MM.1S (cell line): Measurements from ENCODE around the gene FAM13B.
"Not testable (repeated sequence)": the region's sequence is repeated elsewhere in the genome, so short reads cannot be mapped to it uniquely, and the experiment has no call there.

Source experiments
- DNase-seq: peaks from one replicate; pipeline ENCODE4 v3.0.0-alpha.2; 2015
- H2AFZ ChIP-seq: fragments of 300-600 bp; sonication (generic); 2 replicates; pipeline ENCODE4 v1.6.0; 2016; ENCODE audit warnings: antibody characterized with exemption, low read length
- H3F3A ChIP-seq: fragments of 300-600 bp; sonication (generic); 2 replicates; pipeline ENCODE4 v1.6.1; 2016; ENCODE audit warnings: mild to moderate bottlenecking, antibody characterized with exemption, low read length, moderate library complexity, mixed read lengths; ENCODE audit not compliant: insufficient read depth
- H3K27ac ChIP-seq: fragments of 300-600 bp; sonication (generic); 2 replicates; pipeline ENCODE4 v1.5.1; 2016; ENCODE audit warnings: mild to moderate bottlenecking, low read length
- H3K27me3 ChIP-seq: fragments of 300-600 bp; sonication (generic); replicated peaks from 2 replicates; pipeline ENCODE4 v1.6.0; 2016; ENCODE audit warnings: low read length; ENCODE audit not compliant: insufficient read depth
- H3K36me3 ChIP-seq: fragments of 300-600 bp; sonication (generic); replicated peaks from 2 replicates; pipeline ENCODE4 v1.6.1; 2016; ENCODE audit warnings: mild to moderate bottlenecking, low read length, mixed read lengths; ENCODE audit not compliant: insufficient read depth
- H3K4me1 ChIP-seq: fragments of 300-600 bp; sonication (generic); 2 replicates; pipeline ENCODE4 v1.6.1; 2016; ENCODE audit warnings: low read length, mixed read lengths
- H3K4me2 ChIP-seq: fragments of 300-600 bp; sonication (generic); 2 replicates; pipeline ENCODE4 v1.6.0; 2016; ENCODE audit warnings: low read depth, low read length
- H3K4me3 ChIP-seq: fragments of 300-600 bp; sonication (generic); 2 replicates; pipeline ENCODE4 v1.5.1; 2016; ENCODE audit warnings: low read length, mixed read lengths
- H3K79me2 ChIP-seq: fragments of 300-600 bp; sonication (generic); 2 replicates; pipeline ENCODE4 v1.6.1; 2016; ENCODE audit warnings: mixed run types, low read length, mixed read lengths
- H3K9ac ChIP-seq: fragments of 300-600 bp; sonication (generic); 2 replicates; pipeline ENCODE4 v1.6.1; 2016; ENCODE audit warnings: low read length, mixed read lengths
- H3K9me2 ChIP-seq: fragments of 300-600 bp; sonication (generic); replicated peaks from 2 replicates; pipeline ENCODE4 v1.6.1; 2016; ENCODE audit warnings: mild to moderate bottlenecking, low read length, mixed read lengths; ENCODE audit not compliant: insufficient read depth
- H3K9me3 ChIP-seq: fragments of 300-600 bp; sonication (generic); replicated peaks from 2 replicates; pipeline ENCODE4 v1.6.1; 2016; ENCODE audit warnings: mild to moderate bottlenecking, low read length, mixed read lengths; ENCODE audit not compliant: insufficient read depth
- H4K20me1 ChIP-seq: fragments of 300-600 bp; sonication (generic); 2 replicates; pipeline ENCODE4 v1.6.1; 2016; ENCODE audit warnings: mild to moderate bottlenecking, low read length, moderate library complexity, mixed read lengths; ENCODE audit not compliant: insufficient read depth
- CTCF ChIP-seq: fragments of 300-600 bp; sonication (generic); IDR thresholded peaks from 2 replicates; pipeline ENCODE4 v1.5.1; 2016; ENCODE audit warnings: antibody characterized with exemption, low read length, mixed read lengths
- EZH2 ChIP-seq: fragments of 300-600 bp; sonication (generic); optimal IDR thresholded peaks from 2 replicates; pipeline ENCODE3; 2017; ENCODE audit warnings: low read depth, mild to moderate bottlenecking, antibody characterized with exemption, low read length, mixed read lengths
- EZH2phosphoT487 ChIP-seq: fragments of 300-600 bp; sonication (generic); IDR thresholded peaks from 2 replicates; pipeline ENCODE4 v1.6.1; 2018; ENCODE audit warnings: antibody characterized with exemption, low read length

Gene FAM13B

GRCh38 chr5:138028971-138029365 is 3.9 kb downstream of the FAM13B start:
- no peak overlapping the region for H2AFZ ChIP-seq
- H3F3A ChIP-seq = peaks cover 20% of the 10 kb centered on the region
- H3K79me2 ChIP-seq = peaks cover 81% of the 10 kb centered on the region
- H3K9me3 ChIP-seq = no peaks in the 10 kb centered on the region
- H3K4me3 ChIP-seq = no peak overlapping the region
- H3K4me2 ChIP-seq = no peak overlapping the region
- TF ChIP-seq EZH2phosphoT487 (no peak), CTCF (no peak), EZH2 (no peak)
- peaks cover 27% of the 10 kb centered on the region for H4K20me1 ChIP-seq
- no peak overlapping the region for H3K9ac ChIP-seq
- H3K4me1 ChIP-seq = peaks cover 14% of the 10 kb centered on the region
- H3K27me3 ChIP-seq = no peaks in the 10 kb centered on the region
- no peaks in the 10 kb centered on the region for H3K9me2 ChIP-seq
- H3K36me3 ChIP-seq = no peaks in the 10 kb centered on the region
- H3K27ac ChIP-seq = no peak overlapping the region
- no peak for DNase-seq

- peaks cover 32% of the 10 kb centered on the region for H4K20me1 ChIP-seq
- not testable (repeated sequence) for DNase-seq, H3K4me2 ChIP-seq, H2AFZ ChIP-seq, H3K27me3 ChIP-seq, H3K4me3 ChIP-seq, H3K9me2 ChIP-seq, H3K9ac ChIP-seq, H3K9me3 ChIP-seq, H3K27ac ChIP-seq, H3K36me3 ChIP-seq
- peaks cover 16% of the 10 kb centered on the region for H3K4me1 ChIP-seq
- H3F3A ChIP-seq = peaks cover 15% of the 10 kb centered on the region
- H3K79me2 ChIP-seq = peaks cover 87% of the 10 kb centered on the region
Observed at GRCh38 chr5:138028262-138028970, 4.5 kb downstream of the FAM13B start.

GRCh38 chr5:138026793-138027192 is 6.1 kb downstream of the FAM13B start:
- Histone ChIP-seq H3K79me2 (peaks cover 99% of the 10 kb centered on the region), H4K20me1 (peaks cover 32% of the 10 kb centered on the region), H3K4me1 (peaks cover 16% of the 10 kb centered on the region)
- H3K4me3 ChIP-seq, DNase-seq, H3K4me2 ChIP-seq, H3K27ac ChIP-seq, H2AFZ ChIP-seq, H3K36me3 ChIP-seq, H3K9me2 ChIP-seq, H3K9me3 ChIP-seq, H3K27me3 ChIP-seq, H3K9ac ChIP-seq, H3F3A ChIP-seq: not testable (repeated sequence)

- H3K36me3 ChIP-seq = no peaks in the 10 kb centered on the region
- no peak overlapping the region for H3K4me3 ChIP-seq
- H3K27me3 ChIP-seq = no peaks in the 10 kb centered on the region
- no peak overlapping the region for H3K9ac ChIP-seq
- no peak for DNase-seq
- no peaks in the 10 kb centered on the region for H3F3A ChIP-seq
- TF ChIP-seq EZH2 (no peak), CTCF (no peak), EZH2phosphoT487 (no peak)
- H3K9me3 ChIP-seq = no peaks in the 10 kb centered on the region
- peaks cover 99% of the 10 kb centered on the region for H3K79me2 ChIP-seq
- H3K9me2 ChIP-seq = no peaks in the 10 kb centered on the region
- H3K4me2 ChIP-seq = no peak overlapping the region
- H3K27ac ChIP-seq = no peak overlapping the region
- H3K4me1 ChIP-seq = peaks cover 10% of the 10 kb centered on the region
- H4K20me1 ChIP-seq = peaks cover 32% of the 10 kb centered on the region
- H2AFZ ChIP-seq = no peak overlapping the region
Observed at GRCh38 chr5:138025285-138025684, 7.6 kb downstream of the FAM13B start.
